Measurements from ENCODE around the gene ZNF394.
"Not testable (repeated sequence)": the region's sequence is repeated elsewhere in the genome, so short reads cannot be mapped to it uniquely, and the experiment has no call there.

The ZNF394 gene

DNA sequence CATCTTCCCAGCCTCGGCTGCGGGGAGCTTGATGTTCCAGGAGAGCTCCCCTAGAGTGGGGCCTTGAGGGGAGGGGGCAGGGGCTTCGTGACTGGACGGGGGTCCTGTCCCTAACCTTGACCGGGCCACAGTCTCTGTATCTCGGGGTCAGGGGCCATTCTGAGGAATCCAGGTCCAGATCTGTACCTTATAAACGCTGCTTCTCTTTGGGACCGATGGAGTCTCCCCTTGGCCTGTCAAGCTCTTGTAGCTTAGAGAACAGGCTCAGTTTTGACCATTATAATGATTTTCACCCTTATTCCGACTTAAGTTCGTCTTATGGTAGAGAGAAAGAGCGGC, 5.2 kb upstream of the ZNF394 start:
- H3K4me3 ChIP-seq (ENCODE audit: low read depth, low read length) = peak overlapping the region; percentile 80
- no peak for TF ChIP-seq CTCF (IDR thresholded peaks at IDR 0.05; ENCODE audit: low read depth, low read length)
- H3K27me3 ChIP-seq = no peaks in the 10 kb centered on the region
- no peaks in the 10 kb centered on the region; the same call in 1 of the 2 replicates for H3K36me3 ChIP-seq
- DNase-seq = no peak
- H3K4me1 ChIP-seq = peaks cover 5% of the 10 kb centered on the region; the same call in 1 of the 2 replicates
- H3K9me3 ChIP-seq = no peaks in the 10 kb centered on the region

DNA sequence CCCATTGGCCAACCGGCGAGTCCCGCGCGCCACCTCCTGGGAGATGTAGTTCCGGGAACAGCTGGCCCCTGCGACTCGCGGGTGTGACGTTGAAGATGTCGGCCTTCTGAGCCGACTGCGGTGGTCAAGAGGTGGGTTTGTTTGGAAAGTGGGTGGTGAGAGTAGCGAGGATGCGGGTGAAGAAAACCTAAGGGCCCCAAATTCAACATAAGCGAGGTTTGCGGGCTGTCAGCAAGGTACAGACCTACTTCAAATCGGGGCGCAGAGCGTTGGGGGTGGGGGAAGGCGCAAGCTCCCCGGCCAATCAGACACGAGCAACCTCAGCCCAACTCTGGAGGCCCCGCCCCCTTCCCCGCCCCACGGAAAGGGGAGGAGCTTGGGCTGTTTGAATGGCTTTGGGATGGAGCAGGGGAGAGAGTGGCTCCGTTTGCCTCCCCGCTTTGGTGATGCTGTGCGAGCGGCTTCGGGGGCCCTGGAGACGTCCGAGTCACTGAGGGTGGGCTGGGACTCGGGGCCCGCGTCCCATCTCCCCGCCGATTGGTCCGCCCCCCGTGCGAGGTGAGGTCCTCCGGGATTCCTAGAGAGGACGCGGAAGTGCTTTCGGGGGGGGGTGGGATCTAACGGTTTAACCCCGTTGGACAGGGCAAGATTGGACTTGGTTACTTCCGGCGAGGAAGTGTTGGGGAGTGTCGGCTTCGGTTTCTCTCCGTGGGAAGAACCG, 4.7 kb upstream of the ZNF394 start, which contains the start of gene ZKSCAN5:
Gene ZKSCAN5 (plus strand): TSS at position 60 of the 721 bp plus-strand sequence. CDS start 1,383 bp downstream, outside the sequence.
- no peaks in the 10 kb centered on the region for H3K27me3 ChIP-seq
- peak; percentile 94 for DNase-seq
- peak within 1 kb of the TSS; percentile 80 for H3K4me3 ChIP-seq (ENCODE audit: low read depth, low read length)
- TF ChIP-seq CTCF (IDR thresholded peaks at IDR 0.05; ENCODE audit: low read depth, low read length) = no peak
- no peaks in the 10 kb centered on the region for H3K9me3 ChIP-seq
- no peaks in the 10 kb centered on the region; the same call in 1 of the 2 replicates for H3K36me3 ChIP-seq
- H3K4me1 ChIP-seq = peaks cover 5% of the 10 kb centered on the region; the same call in 1 of the 2 replicates

- peaks cover 5% of the 10 kb centered on the region; the same call in 1 of the 2 replicates for H3K4me1 ChIP-seq
- H3K27me3 ChIP-seq = no peaks in the 10 kb centered on the region
- peak; percentile 100 for DNase-seq
- peak overlapping the region; percentile 80 for H3K4me3 ChIP-seq (ENCODE audit: low read depth, low read length)
- H3K36me3 ChIP-seq = no peaks in the 10 kb centered on the region; the same call in 1 of the 2 replicates
- no peak for TF ChIP-seq CTCF (IDR thresholded peaks at IDR 0.05; ENCODE audit: low read depth, low read length)
- no peaks in the 10 kb centered on the region for H3K9me3 ChIP-seq
Measured at GRCh38 chr7:99504281-99504602, 4.2 kb upstream of the ZNF394 start.

DNA sequence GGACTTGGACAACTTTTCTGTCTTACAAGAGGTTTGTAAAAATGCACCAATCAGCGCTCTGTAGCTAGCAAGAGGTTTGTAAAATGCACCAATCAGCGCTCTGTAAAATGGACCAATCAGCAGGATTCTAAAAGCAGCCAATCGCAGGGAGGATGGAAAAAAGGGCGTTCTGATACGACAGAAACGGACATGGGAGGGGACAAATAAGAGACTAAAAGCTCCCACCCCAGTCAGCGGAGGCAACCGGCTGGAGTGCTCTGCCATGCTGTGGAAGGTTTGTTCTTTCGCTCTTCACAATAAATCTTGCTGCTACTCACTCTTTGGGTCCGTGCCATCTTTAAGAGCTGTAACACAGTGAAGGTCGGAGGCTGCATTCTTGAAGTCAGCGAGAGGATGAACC, 1.2 kb upstream of the ZNF394 start:
- H3K4me1 ChIP-seq; H3K27me3 ChIP-seq; H3K4me3 ChIP-seq (ENCODE audit: low read depth, low read length); H3K9me3 ChIP-seq: not testable (repeated sequence)
- DNase-seq = peak; percentile 28
- H3K36me3 ChIP-seq = peaks cover 13% of the 10 kb centered on the region

DNA sequence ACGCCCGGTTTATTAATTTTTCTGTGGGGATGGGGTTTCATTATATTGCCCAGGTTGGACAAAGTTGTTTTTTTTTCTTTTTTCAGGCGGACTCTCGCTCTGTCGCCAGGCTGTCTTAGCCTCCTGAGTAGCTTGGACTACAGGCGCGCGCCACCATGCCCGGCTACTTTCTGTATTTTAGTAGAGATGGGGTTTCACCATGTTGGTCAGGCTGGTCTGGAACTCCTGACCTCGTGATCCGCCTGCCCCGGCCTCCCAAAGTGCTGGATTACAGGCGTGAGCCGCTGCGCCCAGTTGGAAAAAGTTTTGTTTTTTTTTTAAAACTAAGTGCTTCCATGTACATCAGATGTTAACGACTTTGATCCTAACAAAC, 542 bp upstream of the ZNF394 start:
- H3K36me3 ChIP-seq = peaks cover 19% of the 10 kb centered on the region
- no peak for DNase-seq
- peak overlapping the region; percentile 95 for H3K4me3 ChIP-seq (ENCODE audit: low read depth, low read length)
- no peaks in the 10 kb centered on the region for H3K9me3 ChIP-seq
- H3K27me3 ChIP-seq = no peaks in the 10 kb centered on the region
- no peaks in the 10 kb centered on the region for H3K4me1 ChIP-seq
- no peak for TF ChIP-seq CTCF (IDR thresholded peaks at IDR 0.05; ENCODE audit: low read depth, low read length)

DNA sequence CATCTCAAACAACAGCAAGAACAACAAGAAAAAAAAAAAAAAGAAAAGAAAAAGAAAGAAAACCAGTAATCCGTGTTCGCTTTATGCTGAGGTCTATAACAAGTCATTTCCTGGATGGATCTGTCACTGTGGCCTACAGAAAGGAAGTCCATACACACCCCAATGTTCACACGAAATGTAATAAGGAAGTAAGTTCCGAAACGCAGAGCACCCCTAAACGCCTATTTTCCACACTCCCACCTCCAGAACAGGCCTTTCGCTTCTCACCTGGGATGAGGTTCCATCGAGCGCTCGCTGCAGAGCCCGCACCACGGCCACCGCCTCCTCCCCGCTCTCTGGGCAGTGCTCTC, 735 bp downstream of the ZNF394 start:
- Histone ChIP-seq H3K9me3 (no peaks in the 10 kb centered on the region), H3K27me3 (no peaks in the 10 kb centered on the region), H3K4me1 (no peaks in the 10 kb centered on the region), H3K4me3 (ENCODE audit: low read depth, low read length) (peak overlapping the region; percentile 95), H3K36me3 (peaks cover 30% of the 10 kb centered on the region)
- TF ChIP-seq CTCF (IDR thresholded peaks at IDR 0.05; ENCODE audit: low read depth, low read length) = no peak
- no peak for DNase-seq
